SU-DHL-6 (cell line): ENCODE results near the gene BRD1.

Source experiments
- H2AFZ ChIP-seq: fragments of 200-600 bp; sonication (generic); 2 replicates; pipeline ENCODE4 v1.6.1; 2014; ENCODE audit warnings: low read depth, mild to moderate bottlenecking, moderate library complexity, mixed read lengths, antibody characterized with exemption, low read length; ENCODE audit not compliant: severe bottlenecking
- H3F3A ChIP-seq: fragments of 200-600 bp; shearing (Covaris generic); 2 replicates; pipeline ENCODE4 v1.6.0; 2016; ENCODE audit warnings: antibody characterized with exemption, mild to moderate bottlenecking; ENCODE audit not compliant: insufficient read depth
- H3K27ac ChIP-seq: fragments of 200-600 bp; sonication (generic); 2 replicates; pipeline ENCODE4 v1.5.1; 2016; ENCODE audit warnings: low read depth, mild to moderate bottlenecking, low read length, moderate library complexity, mixed read lengths
- H3K27me3 ChIP-seq: fragments of 200-600 bp; sonication (generic), shearing (Covaris generic); 2 replicates; pipeline ENCODE4 v1.6.0; 2014; ENCODE audit warnings: mild to moderate bottlenecking, low read length
- H3K36me3 ChIP-seq: fragments of 200-600 bp; sonication (generic); 2 replicates; pipeline ENCODE4 v1.6.1; 2014; ENCODE audit warnings: mild to moderate bottlenecking, low read length, mixed read lengths
- H3K4me2 ChIP-seq: fragments of 300-600, 200-600 bp; shearing (Covaris generic), sonication (generic); 2 replicates; pipeline ENCODE4 v1.6.0; 2014; ENCODE audit warnings: low read length, low read depth, mild to moderate bottlenecking; ENCODE audit not compliant: poor library complexity, severe bottlenecking
- H3K4me3 ChIP-seq: fragments of 200-600 bp; sonication (generic); 2 replicates; pipeline ENCODE4 v1.5.1; 2014; ENCODE audit warnings: antibody characterized with exemption, low read length, mild to moderate bottlenecking, mixed read lengths; ENCODE audit not compliant: insufficient read depth, poor library complexity, severe bottlenecking
- H3K79me2 ChIP-seq: fragments of 200-600 bp; sonication (generic); 2 replicates; pipeline ENCODE4 v1.6.1; 2014; ENCODE audit warnings: mild to moderate bottlenecking, low read length, moderate library complexity; ENCODE audit not compliant: insufficient read depth
- H3K9ac ChIP-seq: fragments of 200-600 bp; sonication (generic); 2 replicates; pipeline ENCODE4 v1.7.0; 2014; ENCODE audit warnings: mild to moderate bottlenecking, low read length
- H3K9me2 ChIP-seq: fragments of 200-600 bp; sonication (generic); replicated peaks from 2 replicates; pipeline ENCODE4 v1.6.1; 2014; ENCODE audit warnings: low read length; ENCODE audit not compliant: insufficient read depth
- H3K9me3 ChIP-seq: fragments of 200-600 bp; sonication (generic); 2 replicates; pipeline ENCODE4 v1.6.1; 2014; ENCODE audit warnings: low read length, mixed read lengths; ENCODE audit not compliant: insufficient read depth
- H4K20me1 ChIP-seq: fragments of 200-600 bp; sonication (generic); 2 replicates; pipeline ENCODE4 v1.6.1; 2014; ENCODE audit warnings: low read depth, mild to moderate bottlenecking, antibody characterized with exemption, low read length, moderate library complexity, mixed read lengths
- EZH2phosphoT487 ChIP-seq: fragments of 200-600 bp; sonication (generic), shearing (Covaris generic); conservative IDR thresholded peaks from 2 replicates; pipeline ENCODE4 v1.6.1; 2018; ENCODE audit warnings: mild to moderate bottlenecking, antibody characterized with exemption, low read length, moderate library complexity, mixed read lengths
- TF ChIP-seq, protein P1 (sequence below): fragments of 200-600 bp; sonication (generic); IDR thresholded peaks from one replicate; pipeline ENCODE4 v1.5.1; 2017; ENCODE audit warnings: antibody characterized with exemption, mild to moderate bottlenecking, low read length, moderate library complexity; ENCODE audit not compliant: insufficient read depth, poor library complexity, severe bottlenecking

The BRD1 gene

GRCh38 chr22:49871482-49871881, 43.8 kb upstream of the BRD1 start:
- H3K27ac ChIP-seq, result no peak overlapping the region
- TF ChIP-seq, protein P1, sequence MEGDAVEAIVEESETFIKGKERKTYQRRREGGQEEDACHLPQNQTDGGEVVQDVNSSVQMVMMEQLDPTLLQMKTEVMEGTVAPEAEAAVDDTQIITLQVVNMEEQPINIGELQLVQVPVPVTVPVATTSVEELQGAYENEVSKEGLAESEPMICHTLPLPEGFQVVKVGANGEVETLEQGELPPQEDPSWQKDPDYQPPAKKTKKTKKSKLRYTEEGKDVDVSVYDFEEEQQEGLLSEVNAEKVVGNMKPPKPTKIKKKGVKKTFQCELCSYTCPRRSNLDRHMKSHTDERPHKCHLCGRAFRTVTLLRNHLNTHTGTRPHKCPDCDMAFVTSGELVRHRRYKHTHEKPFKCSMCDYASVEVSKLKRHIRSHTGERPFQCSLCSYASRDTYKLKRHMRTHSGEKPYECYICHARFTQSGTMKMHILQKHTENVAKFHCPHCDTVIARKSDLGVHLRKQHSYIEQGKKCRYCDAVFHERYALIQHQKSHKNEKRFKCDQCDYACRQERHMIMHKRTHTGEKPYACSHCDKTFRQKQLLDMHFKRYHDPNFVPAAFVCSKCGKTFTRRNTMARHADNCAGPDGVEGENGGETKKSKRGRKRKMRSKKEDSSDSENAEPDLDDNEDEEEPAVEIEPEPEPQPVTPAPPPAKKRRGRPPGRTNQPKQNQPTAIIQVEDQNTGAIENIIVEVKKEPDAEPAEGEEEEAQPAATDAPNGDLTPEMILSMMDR, result no peak
- TF ChIP-seq EZH2phosphoT487, result no peak
- H3K9me2 ChIP-seq, result no peaks in the 10 kb centered on the region
- no peak overlapping the region for H3K4me3 ChIP-seq
- no peaks in the 10 kb centered on the region for H3K27me3 ChIP-seq
- H3K36me3 ChIP-seq, result peaks cover 5% of the 10 kb centered on the region; the same call in 1 of the 2 replicates
- peaks cover 2% of the 10 kb centered on the region; the same call in 1 of the 2 replicates for H3F3A ChIP-seq
- H3K79me2 ChIP-seq, result peaks cover 94% of the 10 kb centered on the region
- H3K9me3 ChIP-seq, result no peaks in the 10 kb centered on the region
- no peaks in the 10 kb centered on the region for H4K20me1 ChIP-seq
- H2AFZ ChIP-seq, result no peak overlapping the region
- no peak overlapping the region for H3K9ac ChIP-seq
- no peak overlapping the region for H3K4me2 ChIP-seq

DNA sequence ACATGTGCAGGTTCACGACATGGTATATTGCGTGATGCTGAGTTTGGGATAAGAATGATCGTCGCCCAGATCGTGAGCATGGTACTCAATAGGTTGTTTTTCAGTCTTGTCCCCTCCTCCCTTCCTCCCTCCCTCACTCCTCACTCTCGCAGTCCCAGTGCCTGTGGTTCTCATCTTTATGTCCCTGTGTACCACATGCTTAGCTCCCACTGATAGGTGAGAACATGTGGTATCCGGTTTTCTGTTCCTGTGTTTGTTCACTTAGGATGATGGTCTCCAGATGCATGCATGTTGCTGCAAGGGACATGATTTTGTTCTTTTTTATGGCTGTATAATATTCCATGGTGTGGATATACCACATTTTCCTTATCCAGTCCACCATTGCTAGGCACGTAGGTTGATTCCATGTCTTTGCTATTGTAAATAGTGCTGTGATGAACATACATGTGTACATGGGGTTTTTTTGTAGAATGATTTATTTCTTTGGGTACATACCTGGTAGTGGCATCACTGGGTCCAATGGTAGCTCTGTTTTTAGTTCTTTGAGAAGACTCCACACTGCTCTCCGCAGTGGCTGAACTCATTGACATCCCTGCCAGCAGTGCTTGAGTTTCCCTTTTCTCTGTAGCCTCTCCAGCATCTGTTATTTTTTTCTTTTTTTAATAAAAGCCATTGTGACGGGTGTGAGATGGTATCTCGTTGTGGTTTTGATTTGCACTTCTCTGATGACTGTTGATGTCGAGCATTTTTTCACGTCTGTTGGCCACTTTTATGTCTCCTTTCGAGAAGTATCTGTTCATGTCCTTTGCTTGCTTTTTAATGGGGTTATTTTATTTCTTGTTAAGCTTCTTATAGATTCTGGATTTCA, 42.4 kb upstream of the BRD1 start:
- no peak overlapping the region for H3K27ac ChIP-seq
- H3K9me3 ChIP-seq, result no peaks in the 10 kb centered on the region
- no peak overlapping the region for H3K4me2 ChIP-seq
- no peak overlapping the region for H3K4me3 ChIP-seq
- H3K9ac ChIP-seq, result no peak overlapping the region
- no peak overlapping the region for H2AFZ ChIP-seq
- peaks cover 10% of the 10 kb centered on the region; the same call in 1 of the 2 replicates for H3F3A ChIP-seq
- H3K27me3 ChIP-seq, result no peaks in the 10 kb centered on the region
- H3K79me2 ChIP-seq, result peaks cover 94% of the 10 kb centered on the region
- TF ChIP-seq, protein P1, result no peak
- TF ChIP-seq EZH2phosphoT487, result no peak
- H3K36me3 ChIP-seq, result peaks cover 11% of the 10 kb centered on the region; the same call in 1 of the 2 replicates
- H4K20me1 ChIP-seq, result no peaks in the 10 kb centered on the region
- no peaks in the 10 kb centered on the region for H3K9me2 ChIP-seq

DNA sequence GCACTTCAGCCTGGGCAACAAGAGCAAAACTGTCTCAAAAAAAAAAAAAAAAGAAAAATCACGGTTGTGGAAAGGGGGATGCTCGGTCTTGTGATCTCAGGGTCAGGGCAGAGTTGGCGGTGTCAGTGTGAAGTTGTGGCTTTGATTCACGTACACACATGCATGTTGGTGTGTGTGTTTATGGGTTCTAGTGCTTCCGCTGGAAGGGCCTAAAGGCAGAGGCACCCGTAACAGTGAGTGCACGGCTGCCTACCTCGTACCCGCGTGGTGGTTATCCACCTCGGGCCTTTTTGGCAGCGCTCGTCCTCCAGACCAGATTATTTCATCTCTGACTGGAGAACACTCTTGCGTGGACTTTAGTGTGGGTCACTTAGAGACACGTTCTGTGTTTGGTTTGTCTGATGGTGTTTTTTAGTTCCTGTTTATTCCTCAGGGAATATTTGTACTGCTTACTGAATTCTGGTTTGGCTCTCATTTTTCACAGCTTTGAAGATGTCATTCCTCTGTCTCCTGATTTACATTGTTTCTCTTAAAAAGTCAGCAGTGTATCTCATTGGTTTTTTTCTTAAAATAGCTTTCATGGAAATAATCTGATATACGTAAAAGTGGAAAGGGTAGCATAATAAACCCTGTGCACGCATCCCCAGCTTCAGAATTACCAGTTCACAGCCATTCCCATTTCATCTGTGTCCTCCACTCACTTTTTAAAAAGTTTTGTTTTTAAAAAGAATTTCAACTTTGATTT, 41.6 kb upstream of the BRD1 start:
- no peak overlapping the region for H2AFZ ChIP-seq
- H3F3A ChIP-seq, result peaks cover 10% of the 10 kb centered on the region; the same call in 1 of the 2 replicates
- TF ChIP-seq EZH2phosphoT487, result no peak
- no peak overlapping the region for H3K4me3 ChIP-seq
- no peak overlapping the region for H3K9ac ChIP-seq
- H3K4me2 ChIP-seq, result no peak overlapping the region
- no peaks in the 10 kb centered on the region for H4K20me1 ChIP-seq
- no peaks in the 10 kb centered on the region for H3K9me2 ChIP-seq
- no peak overlapping the region for H3K27ac ChIP-seq
- peaks cover 96% of the 10 kb centered on the region for H3K79me2 ChIP-seq
- no peaks in the 10 kb centered on the region for H3K27me3 ChIP-seq
- peaks cover 11% of the 10 kb centered on the region; the same call in 1 of the 2 replicates for H3K36me3 ChIP-seq
- H3K9me3 ChIP-seq, result no peaks in the 10 kb centered on the region
